H9 (cell line): ENCODE measurements around the gene OIP5. TPM values are rescaled to one million over a fixed set of nuclear protein-coding genes. Genes with fewer than 3 reads are reported as not detected.

Experiments used
- DNase-seq: peaks from one replicate; pipeline ENCODE4 v3.0.0-alpha.2; 2017
- H2AFZ ChIP-seq: one replicate; pipeline ENCODE4 v1.6.1; 2013; ENCODE audit warnings: mild to moderate bottlenecking, low read length, control low read depth, moderate library complexity
- H2AK5ac ChIP-seq: 2 replicates; pipeline ENCODE4 v1.6.1; 2013; ENCODE audit warnings: low read length, control low read depth, mixed read lengths; ENCODE audit not compliant: insufficient read length
- H2BK120ac ChIP-seq: one replicate; pipeline ENCODE4 v1.6.1; 2013; ENCODE audit warnings: low read depth, mild to moderate bottlenecking, low read length, control low read depth, inconsistent platforms; ENCODE audit not compliant: poor library complexity, severe bottlenecking
- H2BK12ac ChIP-seq: 2 replicates; pipeline ENCODE4 v1.6.1; 2013; ENCODE audit warnings: low read length, control low read depth, mixed read lengths, low read depth; ENCODE audit not compliant: insufficient read length
- H2BK15ac ChIP-seq: 2 replicates; pipeline ENCODE4 v1.6.1; 2013; ENCODE audit warnings: low read depth, low read length, control low read depth
- H2BK20ac ChIP-seq: one replicate; pipeline ENCODE4 v1.6.1; 2013; ENCODE audit warnings: low read depth, mild to moderate bottlenecking, low read length, control low read depth, inconsistent platforms; ENCODE audit not compliant: poor library complexity, severe bottlenecking
- H2BK5ac ChIP-seq: 2 replicates; pipeline ENCODE4 v1.6.1; 2013; ENCODE audit warnings: low read length, control low read depth, mixed read lengths; ENCODE audit not compliant: insufficient read length
- H3K14ac ChIP-seq: 2 replicates; pipeline ENCODE4 v1.6.1; 2013; ENCODE audit warnings: low read length, control low read depth; ENCODE audit not compliant: insufficient read depth
- H3K18ac ChIP-seq: 2 replicates; pipeline ENCODE4 v1.6.1; 2013; ENCODE audit warnings: low read depth, mild to moderate bottlenecking, mixed read lengths, low read length, control low read depth; ENCODE audit not compliant: insufficient read length
- H3K23ac ChIP-seq: 2 replicates; pipeline ENCODE4 v1.6.1; 2013; ENCODE audit warnings: low read length, control low read depth, mixed read lengths, low read depth; ENCODE audit not compliant: insufficient read length
- H3K23me2 ChIP-seq: 2 replicates; pipeline ENCODE4 v1.6.1; 2013; ENCODE audit warnings: low read depth, mild to moderate bottlenecking, mixed read lengths, low read length, control low read depth; ENCODE audit not compliant: insufficient read length, poor library complexity, severe bottlenecking
- H3K27ac ChIP-seq: 2 replicates; pipeline ENCODE4 v1.5.1; 2013; ENCODE audit warnings: low read length, control low read depth, mixed read lengths, low read depth; ENCODE audit not compliant: insufficient read length
- H3K27me3 ChIP-seq: 2 replicates; pipeline ENCODE4 v1.6.1; 2013; ENCODE audit warnings: low read length, control low read depth, inconsistent platforms; ENCODE audit not compliant: insufficient read depth
- H3K4ac ChIP-seq: 2 replicates; pipeline ENCODE4 v1.6.1; 2013; ENCODE audit warnings: low read depth, mild to moderate bottlenecking, control low read depth, inconsistent platforms, low read length, moderate library complexity
- H3K4me1 ChIP-seq: 2 replicates; pipeline ENCODE4 v1.6.1; 2013; ENCODE audit warnings: low read length, control low read depth, inconsistent platforms; ENCODE audit not compliant: insufficient read depth
- H3K4me2 ChIP-seq: 2 replicates; pipeline ENCODE4 v1.6.1; 2013; ENCODE audit warnings: low read length, control low read depth, mixed read lengths; ENCODE audit not compliant: insufficient read length, insufficient read depth
- H3K56ac ChIP-seq: 2 replicates; pipeline ENCODE4 v1.6.1; 2013; ENCODE audit warnings: low read depth, mild to moderate bottlenecking, mixed read lengths, low read length, control low read depth; ENCODE audit not compliant: insufficient read length
- H3K79me1 ChIP-seq: 2 replicates; pipeline ENCODE4 v1.6.1; 2013; ENCODE audit warnings: low read depth, mild to moderate bottlenecking, moderate library complexity, low read length, control low read depth, inconsistent platforms; ENCODE audit not compliant: insufficient read depth, poor library complexity, severe bottlenecking
- H3K79me2 ChIP-seq: 2 replicates; pipeline ENCODE4 v1.6.1; 2013; ENCODE audit warnings: low read length, control low read depth, inconsistent platforms; ENCODE audit not compliant: insufficient read depth
- H3K9ac ChIP-seq: 2 replicates; pipeline ENCODE4 v1.6.1; 2013; ENCODE audit warnings: low read length, control low read depth, mixed read lengths; ENCODE audit not compliant: insufficient read length; ENCODE audit errors: extremely low read depth
- H3K9me3 ChIP-seq: one replicate; pipeline ENCODE4 v1.6.1; 2013; ENCODE audit warnings: low read depth, low read length, inconsistent platforms; ENCODE audit not compliant: control insufficient read depth
- H3T11ph ChIP-seq: one replicate; pipeline ENCODE4 v1.6.1; 2013; ENCODE audit warnings: mild to moderate bottlenecking, low read length, control low read depth, inconsistent platforms
- H4K20me1 ChIP-seq: one replicate; pipeline ENCODE4 v1.6.1; 2013; ENCODE audit not compliant: control insufficient read depth, insufficient read length, insufficient read depth
- H4K5ac ChIP-seq: 2 replicates; pipeline ENCODE4 v1.6.1; 2013; ENCODE audit warnings: low read depth, mild to moderate bottlenecking, mixed read lengths, low read length, control low read depth; ENCODE audit not compliant: insufficient read length
- H4K8ac ChIP-seq: replicated peaks from 2 replicates; pipeline ENCODE4 v1.6.1; 2013; ENCODE audit warnings: low read length, control low read depth, mixed read lengths, low read depth; ENCODE audit not compliant: insufficient read length
- H4K91ac ChIP-seq: 2 replicates; pipeline ENCODE4 v1.6.1; 2013; ENCODE audit warnings: low read depth, mild to moderate bottlenecking, moderate library complexity, mixed read lengths, low read length, control low read depth; ENCODE audit not compliant: insufficient read length
- H3K27ac Mint-ChIP-seq, 3 experiments: 2 replicates in 2 of 3; 3 replicates in 1 of 3; pipeline ENCODE4 v1.8.0; 2020 to 2021; ENCODE audit warnings: mixed read lengths in 3 of 3, mild to moderate bottlenecking in 1 of 3, moderate library complexity in 1 of 3
- H3K27me3 Mint-ChIP-seq: 2 replicates; pipeline ENCODE4 v1.8.0; 2021; ENCODE audit warnings: low read depth, mild to moderate bottlenecking, moderate library complexity, mixed read lengths
- H3K36me3 Mint-ChIP-seq, 3 experiments: 2 replicates in 2 of 3; 3 replicates in 1 of 3; pipeline ENCODE4 v1.8.0; 2020 to 2021; ENCODE audit warnings: low read depth in 3 of 3, mixed read lengths in 3 of 3; ENCODE audit not compliant: insufficient read depth in 1 of 3
- H3K4me1 Mint-ChIP-seq, 2 experiments: 2 replicates each; pipeline ENCODE4 v1.8.0; 2020; ENCODE audit warnings: mixed read lengths in 2 of 2
- H3K4me3 Mint-ChIP-seq, 2 experiments: 2 replicates in 1 of 2; 3 replicates in 1 of 2; pipeline ENCODE4 v1.8.0; 2020 to 2021; ENCODE audit warnings: mild to moderate bottlenecking in 2 of 2, mixed read lengths in 2 of 2, moderate library complexity in 1 of 2
- H3K9me3 Mint-ChIP-seq, 2 experiments: 2 replicates in 1 of 2; 3 replicates in 1 of 2; pipeline ENCODE4 v1.8.0; 2020; ENCODE audit warnings: mild to moderate bottlenecking in 2 of 2, mixed read lengths in 2 of 2, moderate library complexity in 1 of 2
- CTCF ChIP-seq: fragments of 200-600 bp; sonication (generic); conservative IDR thresholded peaks from 3 replicates; pipeline ENCODE4 v1.8.0; 2021; ENCODE audit warnings: antibody characterized with exemption, mild to moderate bottlenecking
- WGBS: extraction: QIAGEN DNeasy Blood & Tissue Kit; methylation state at CpG from one replicate; pipeline ENCODE4 v1.1.7; 2013; ENCODE audit warnings: missing lambda C conversion rate, low lambda C conversion rate, mixed read lengths; ENCODE audit not compliant: insufficient read length; ENCODE audit errors: extremely low coverage; 5-methylcytosine and 5-hydroxymethylcytosine counted together
- total RNA-seq: library from RNA; stranded (reverse); gene quantifications from 2 replicates; pipeline ENCODE4 v1.2.1, GENCODE V29; 2021

The OIP5 gene
- total RNA-seq, 1 experiment from 2014 or later = 30.9 TPM

GRCh38 chr15:41263891-41264351 is 68.5 kb downstream of the OIP5 start:
- no peak for TF ChIP-seq CTCF
- no peak overlapping the region for H3T11ph ChIP-seq
- H3K27ac Mint-ChIP-seq = peak overlapping the region; percentile 85 to 97 (median 95)

More at GRCh38 chr15:41263891-41264351, 68.5 kb downstream of the OIP5 start:
- H3K9me3 Mint-ChIP-seq = peaks cover 0 to 3% of the 10 kb centered on the region in 2 experiments; a peak in 2 of 5 replicates
- no peaks in the 10 kb centered on the region for H3K79me1 ChIP-seq
- H3K4ac ChIP-seq = no peak overlapping the region
- H3K4me3 Mint-ChIP-seq = peak overlapping the region; percentile 1 to 12; a peak in 4 of 5 replicates
- no peak overlapping the region for H4K91ac ChIP-seq
- no peaks in the 10 kb centered on the region for H3K9me3 ChIP-seq
- peaks cover 3% of the 10 kb centered on the region; the same call in 1 of the 2 replicates for H3K4me1 ChIP-seq
- H3K9ac ChIP-seq = no peak overlapping the region
- H3K23me2 ChIP-seq = no peaks in the 10 kb centered on the region
- DNase-seq = peak; percentile 52
- no peak overlapping the region for H4K8ac ChIP-seq
- H3K18ac ChIP-seq = no peak overlapping the region
- H3K23ac ChIP-seq = no peak overlapping the region
- WGBS = no CpG with 5 or more reads among the region's 6 CpGs
- H2BK12ac ChIP-seq = no peak overlapping the region
- no peak overlapping the region for H4K5ac ChIP-seq
- H2BK15ac ChIP-seq = no peak overlapping the region
- no peak overlapping the region for H2BK120ac ChIP-seq
- H3K4me2 ChIP-seq = peak overlapping the region; percentile 6
- no peak overlapping the region for H2AK5ac ChIP-seq
- H3K79me2 ChIP-seq = no peaks in the 10 kb centered on the region
- H4K20me1 ChIP-seq = no peaks in the 10 kb centered on the region
- H3K14ac ChIP-seq = no peak overlapping the region
- H3K27ac ChIP-seq = no peak overlapping the region
- H2BK20ac ChIP-seq = no peak overlapping the region
- no peaks in the 10 kb centered on the region for H3K27me3 ChIP-seq
- peaks cover 24 to 25% of the 10 kb centered on the region in 2 experiments for H3K4me1 Mint-ChIP-seq
- no peaks in the 10 kb centered on the region for H3K27me3 Mint-ChIP-seq
- no peak overlapping the region for H2BK5ac ChIP-seq
- H3K56ac ChIP-seq = no peak overlapping the region
- no peak overlapping the region for H2AFZ ChIP-seq
- H3K36me3 Mint-ChIP-seq = peaks cover 14 to 28% (median 27%) of the 10 kb centered on the region in 3 experiments
